ENCODE data around the gene PAF1.

Gene PAF1

GRCh38 chr19:39362682-39363657 is 27.9 kb downstream of the PAF1 start:
- in situ Hi-C loops (cut with MboI; ENCODE audit: low pct_unique_long_range_greater_than_20kb, low sequenced_read_pairs, unreplicated experiment): no loop called here
- no peak for TF ChIP-seq CTCF (IDR thresholded peaks at IDR 0.05; ENCODE audit: extremely low read depth, insufficient read depth, missing control alignments)
- DNase-seq (ENCODE audit: low spot score): no peak

GRCh38 chr19:39360599-39360998 is 30.3 kb downstream of the PAF1 start:
- no peak for TF ChIP-seq CTCF (IDR thresholded peaks at IDR 0.05; ENCODE audit: extremely low read depth, insufficient read depth, missing control alignments)
- DNase-seq (ENCODE audit: low spot score): no peak
- in situ Hi-C loops (cut with MboI; ENCODE audit: low pct_unique_long_range_greater_than_20kb, low sequenced_read_pairs, unreplicated experiment): no loop called here

- no peak for TF ChIP-seq CTCF (IDR thresholded peaks at IDR 0.05; ENCODE audit: extremely low read depth, insufficient read depth, missing control alignments)
- in situ Hi-C loops (cut with MboI; ENCODE audit: low pct_unique_long_range_greater_than_20kb, low sequenced_read_pairs, unreplicated experiment): no loop called here
Observed at GRCh38 chr19:39359026-39359425, 31.9 kb downstream of the PAF1 start.

GRCh38 chr19:39356647-39357046 is 34.3 kb downstream of the PAF1 start:
- no peak for TF ChIP-seq CTCF (IDR thresholded peaks at IDR 0.05; ENCODE audit: extremely low read depth, insufficient read depth, missing control alignments)
- DNase-seq (ENCODE audit: low spot score): no peak
- in situ Hi-C loops (cut with MboI; ENCODE audit: low pct_unique_long_range_greater_than_20kb, low sequenced_read_pairs, unreplicated experiment): no loop called here

More at GRCh38 chr19:39359026-39359425, 31.9 kb downstream of the PAF1 start:
- no peak for DNase-seq (ENCODE audit: low spot score)

GRCh38 chr19:39356073-39356472 is 34.8 kb downstream of the PAF1 start:
- no peak for DNase-seq (ENCODE audit: low spot score)
- no peak for TF ChIP-seq CTCF (IDR thresholded peaks at IDR 0.05; ENCODE audit: extremely low read depth, insufficient read depth, missing control alignments)

GRCh38 chr19:39355253-39355652 is 35.7 kb downstream of the PAF1 start:
- in situ Hi-C loops (cut with MboI; ENCODE audit: low pct_unique_long_range_greater_than_20kb, low sequenced_read_pairs, unreplicated experiment): no loop called here

More at GRCh38 chr19:39356073-39356472, 34.8 kb downstream of the PAF1 start:
- in situ Hi-C loops (cut with MboI; ENCODE audit: low pct_unique_long_range_greater_than_20kb, low sequenced_read_pairs, unreplicated experiment): no loop called here

More at GRCh38 chr19:39355253-39355652, 35.7 kb downstream of the PAF1 start:
- no peak for TF ChIP-seq CTCF (IDR thresholded peaks at IDR 0.05; ENCODE audit: extremely low read depth, insufficient read depth, missing control alignments)
- no peak for DNase-seq (ENCODE audit: low spot score)

Data from GM13977 (cell line).